Activated CD4-positive, alpha-beta memory T cell treated with anti-CD3 and anti-CD28 coated beads for 36 hours (primary cell): ENCODE data around the gene ZNF672. TPM values are rescaled to one million over a fixed set of nuclear protein-coding genes. Genes with fewer than 3 reads are reported as not detected.

ENCODE experiments used
- CTCF ChIA-PET: fragments of 350-600 bp; sonication (Branson Sonifier 250); formaldehyde crosslinking; loops from one replicate; lab custom pipeline; 2021; ENCODE audit warnings: antibody characterized with exemption, inconsistent platforms; lab: Charles Lee
- POLR2A ChIA-PET: fragments of 350-600 bp; sonication (Branson Sonifier 250); formaldehyde crosslinking; loops from one replicate; lab custom pipeline; 2021; ENCODE audit warnings: antibody characterized with exemption; lab: Charles Lee
- DNase-seq: peaks from one replicate; pipeline ENCODE4 v3.0.0-alpha.2; 2020
- H3K27ac Mint-ChIP-seq: one replicate; pipeline ENCODE4 v1.8.0; 2021; ENCODE audit warnings: mixed read lengths
- H3K27me3 Mint-ChIP-seq: one replicate; pipeline ENCODE4 v1.8.0; 2021; ENCODE audit warnings: mixed read lengths
- H3K36me3 Mint-ChIP-seq: one replicate; pipeline ENCODE4 v1.8.0; 2021; ENCODE audit warnings: mixed read lengths
- H3K4me1 Mint-ChIP-seq: one replicate; pipeline ENCODE4 v1.8.0; 2021; ENCODE audit warnings: low read depth, mixed read lengths
- H3K4me3 Mint-ChIP-seq: one replicate; pipeline ENCODE4 v1.8.0; 2021; ENCODE audit warnings: mild to moderate bottlenecking, mixed read lengths
- H3K9me3 Mint-ChIP-seq: one replicate; pipeline ENCODE4 v1.8.0; 2021; ENCODE audit warnings: mixed read lengths
- intact Hi-C: fragments of 100-400 bp; cut with micrococcal nuclease; formaldehyde crosslinking; loops from one replicate; pipeline ENCODE4 v1.15.1; 2023
- total RNA-seq, 2 experiments: library from RNA; stranded (reverse); gene quantifications; one replicate each; pipeline ENCODE4 v1.2.3, GENCODE V29; 2021

The ZNF672 gene
- total RNA-seq, 2 experiments from 2014 or later, result 50.3 to 51.4 TPM

GRCh38 chr1:248850124-248850523, 12.1 kb downstream of the ZNF672 start:
- Mint-ChIP-seq H3K27me3 (no peaks in the 10 kb centered on the region), H3K9me3 (no peaks in the 10 kb centered on the region), H3K4me3 (no peak overlapping the region), H3K36me3 (peaks cover 34% of the 10 kb centered on the region), H3K27ac (no peak overlapping the region), H3K4me1 (no peaks in the 10 kb centered on the region)
- ChIA-PET POLR2A (interaction anchor here (0.6 kb wide), 1 partner anchor 28 kb away, joined by 3 read pairs; no protein-coding TSS in a partner anchor), CTCF (no interaction called here)
- no peak for DNase-seq
- intact Hi-C loops, result no loop called here

DNA sequence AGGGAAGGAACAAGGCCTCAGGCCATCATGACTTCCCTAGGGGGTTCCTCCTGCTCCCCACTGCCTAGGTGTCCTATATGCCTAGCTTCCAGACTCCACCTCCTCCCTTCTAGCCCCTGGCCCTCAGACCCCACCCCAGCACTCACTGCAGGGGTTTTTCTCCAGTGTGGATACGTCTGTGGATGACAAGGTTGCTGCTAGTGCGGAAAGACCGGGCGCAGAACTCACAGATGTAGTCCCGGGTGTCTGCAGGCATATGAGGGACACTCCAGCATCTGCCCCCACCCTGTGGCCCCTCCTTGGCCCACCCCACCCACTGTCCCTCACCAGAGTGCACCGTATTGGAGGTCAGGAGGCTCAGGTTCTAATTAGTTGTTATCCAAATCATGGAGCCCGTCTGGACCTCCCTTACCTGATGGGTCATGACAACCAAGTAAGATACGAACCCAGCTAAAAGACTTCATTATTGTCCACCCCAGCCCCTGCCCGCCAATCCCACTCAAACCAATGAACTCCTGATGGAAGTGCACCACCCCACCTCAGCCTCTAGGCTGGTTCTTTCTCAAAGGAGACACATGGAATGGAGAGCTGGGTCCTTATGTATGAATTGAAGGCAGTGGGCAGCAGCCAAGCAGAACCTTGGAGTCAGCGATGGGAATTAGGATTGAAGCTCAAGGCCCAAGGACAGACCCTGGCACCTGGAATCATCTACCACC, 12.7 kb downstream of the ZNF672 start:
- no peak overlapping the region for H3K4me3 Mint-ChIP-seq
- no peaks in the 10 kb centered on the region for H3K27me3 Mint-ChIP-seq
- no peak for DNase-seq
- no peaks in the 10 kb centered on the region for H3K9me3 Mint-ChIP-seq
- no peak overlapping the region for H3K27ac Mint-ChIP-seq
- peaks cover 34% of the 10 kb centered on the region for H3K36me3 Mint-ChIP-seq
- ChIA-PET POLR2A (interaction anchor here (0.7 kb wide), 1 partner anchor 13 kb away, joined by 4 read pairs; the partner anchor contains the start of gene ZNF672), CTCF (interaction anchor here (1.2 kb wide), 1 partner anchor 8 kb away, joined by 3 read pairs; no protein-coding TSS in a partner anchor)
- intact Hi-C loops, result no loop called here
- H3K4me1 Mint-ChIP-seq, result peaks cover 2% of the 10 kb centered on the region

DNA sequence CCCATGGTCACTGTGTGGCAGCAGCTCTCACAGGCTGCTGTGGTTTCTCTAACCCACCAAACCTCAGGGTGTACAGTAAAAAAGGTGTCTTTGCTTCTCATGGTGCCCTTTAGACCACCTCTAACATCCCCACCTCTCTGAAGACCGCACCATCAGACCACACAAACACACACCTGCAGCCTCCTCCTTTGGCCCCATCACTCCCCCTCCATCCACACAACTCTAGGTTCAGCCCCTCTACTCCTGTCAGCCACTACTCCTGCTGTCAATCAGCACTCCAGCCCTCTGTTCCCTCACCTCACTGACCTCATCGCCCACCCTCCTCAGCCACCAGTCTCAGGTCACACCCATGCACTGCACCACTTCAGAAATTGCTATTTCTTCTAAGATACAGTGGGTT, 13.4 kb downstream of the ZNF672 start:
- H3K4me1 Mint-ChIP-seq, result peaks cover 9% of the 10 kb centered on the region
- no peak overlapping the region for H3K4me3 Mint-ChIP-seq
- H3K9me3 Mint-ChIP-seq, result no peaks in the 10 kb centered on the region
- POLR2A ChIA-PET, result no interaction called here
- CTCF ChIA-PET, result interaction anchor here (1.2 kb wide), 1 partner anchor 9 kb away, joined by 3 read pairs; no protein-coding TSS in a partner anchor
- peaks cover 35% of the 10 kb centered on the region for H3K36me3 Mint-ChIP-seq
- no peak for DNase-seq
- H3K27ac Mint-ChIP-seq, result no peak overlapping the region
- no peaks in the 10 kb centered on the region for H3K27me3 Mint-ChIP-seq
- intact Hi-C loops, result no loop called here

- Mint-ChIP-seq H3K9me3 (no peaks in the 10 kb centered on the region), H3K27ac (no peak overlapping the region), H3K27me3 (no peaks in the 10 kb centered on the region), H3K4me3 (no peak overlapping the region), H3K4me1 (peaks cover 20% of the 10 kb centered on the region), H3K36me3 (peaks cover 31% of the 10 kb centered on the region)
- no peak for DNase-seq
- ChIA-PET POLR2A (interaction anchor here (1.0 kb wide), 1 partner anchor 11 kb away, joined by 3 read pairs; no protein-coding TSS in a partner anchor), CTCF (no interaction called here)
- intact Hi-C loops, result no loop called here
Observed at GRCh38 chr1:248852481-248853405, 14.7 kb downstream of the ZNF672 start.

- intact Hi-C loops, result no loop called here
- peak overlapping the region; percentile 40 for H3K27ac Mint-ChIP-seq
- DNase-seq, result no peak
- H3K4me3 Mint-ChIP-seq, result no peak overlapping the region
- CTCF ChIA-PET, result no interaction called here
- POLR2A ChIA-PET, result interaction anchor here (1.0 kb wide), 1 partner anchor 12 kb away, joined by 3 read pairs; no protein-coding TSS in a partner anchor
- no peaks in the 10 kb centered on the region for H3K27me3 Mint-ChIP-seq
- H3K9me3 Mint-ChIP-seq, result no peaks in the 10 kb centered on the region
- peaks cover 20% of the 10 kb centered on the region for H3K4me1 Mint-ChIP-seq
- H3K36me3 Mint-ChIP-seq, result peaks cover 26% of the 10 kb centered on the region
Observed at GRCh38 chr1:248853663-248854375, 15.8 kb downstream of the ZNF672 start.

DNA sequence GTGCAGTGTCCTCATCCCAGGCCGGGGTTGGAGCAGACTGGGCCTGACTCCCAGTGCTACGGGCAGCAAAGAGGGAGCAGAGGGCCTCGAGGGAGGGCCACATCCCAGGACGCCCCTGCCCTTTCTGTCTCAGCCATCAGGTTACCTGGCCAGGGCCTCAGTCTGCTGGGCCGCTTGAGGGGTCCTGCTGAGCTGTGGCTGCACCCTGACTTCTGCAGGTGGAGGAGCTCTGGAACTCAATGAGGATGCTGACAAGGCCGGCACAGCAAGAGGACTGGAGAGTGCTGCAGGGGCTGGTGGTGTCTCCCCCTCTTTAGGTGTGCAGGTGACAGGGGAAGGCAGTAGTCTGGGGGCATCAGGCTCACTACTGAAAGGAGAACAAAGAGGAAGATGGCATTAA, 17.6 kb downstream of the ZNF672 start:
- Mint-ChIP-seq H3K27ac (no peak overlapping the region), H3K36me3 (peaks cover 22% of the 10 kb centered on the region), H3K4me3 (no peak overlapping the region), H3K4me1 (peaks cover 30% of the 10 kb centered on the region), H3K9me3 (no peaks in the 10 kb centered on the region), H3K27me3 (no peaks in the 10 kb centered on the region)
- ChIA-PET CTCF (no interaction called here), POLR2A (no interaction called here)
- intact Hi-C loops, result no loop called here
- DNase-seq, result no peak

DNA sequence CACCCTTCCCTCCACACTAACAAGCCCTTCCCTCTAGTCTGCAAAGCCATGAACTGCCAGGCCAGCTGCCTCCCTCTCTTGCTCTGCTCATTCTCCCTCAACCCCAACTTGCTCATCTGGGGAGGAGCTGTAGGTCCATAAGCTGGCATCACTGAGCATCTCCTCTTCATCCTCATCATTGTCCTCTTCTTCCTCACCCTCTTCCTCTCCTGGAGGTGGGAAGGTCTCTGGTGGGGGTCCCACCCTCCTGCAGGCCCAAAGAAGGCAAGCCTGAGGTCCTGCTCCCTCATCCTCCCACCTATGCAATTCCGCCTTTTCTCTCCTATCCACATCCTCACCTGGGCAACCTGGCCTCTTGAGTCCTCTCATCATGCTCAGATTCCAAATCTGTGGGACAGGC, 18.2 kb downstream of the ZNF672 start:
- POLR2A ChIA-PET, result no interaction called here
- H3K9me3 Mint-ChIP-seq, result no peaks in the 10 kb centered on the region

GRCh38 chr1:248857201-248857600, 19.2 kb downstream of the ZNF672 start:
- H3K27me3 Mint-ChIP-seq, result no peaks in the 10 kb centered on the region

More for the DNA sequence above, 18.2 kb downstream of the ZNF672 start:
- Mint-ChIP-seq H3K27me3 (no peaks in the 10 kb centered on the region), H3K4me3 (no peak overlapping the region), H3K4me1 (peaks cover 30% of the 10 kb centered on the region), H3K27ac (peak overlapping the region; percentile 30), H3K36me3 (peaks cover 22% of the 10 kb centered on the region)
- CTCF ChIA-PET, result no interaction called here
- no peak for DNase-seq
- intact Hi-C loops, result no loop called here

DNA sequence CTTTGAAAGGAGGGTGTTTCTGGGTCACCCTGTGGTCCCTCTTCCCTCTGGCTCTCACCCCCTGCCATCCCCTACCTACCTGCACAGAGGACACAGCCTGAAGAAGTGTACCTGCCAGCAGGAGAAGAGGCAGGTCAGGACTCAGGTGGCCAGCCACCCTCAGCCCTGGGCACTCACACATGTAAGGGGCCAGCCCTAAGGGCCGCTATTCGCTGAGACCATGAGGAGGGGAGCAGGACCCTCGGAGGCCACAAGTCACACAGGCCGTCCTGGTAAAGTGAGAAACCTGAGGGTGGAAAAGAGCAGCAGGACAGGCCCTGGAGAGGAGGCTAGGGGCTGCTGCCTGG, 19.7 kb downstream of the ZNF672 start:
- peaks cover 22% of the 10 kb centered on the region for H3K36me3 Mint-ChIP-seq
- ChIA-PET POLR2A (interaction anchor here (1.3 to 2.9 kb wide), 3 partner anchors 13 to 32 kb away, joined by 3 to 47 read pairs (median 25); partner anchors contain the start of genes SH3BP5L and ZNF672), CTCF (interaction anchor here (0.7 to 3.2 kb wide), 8 partner anchors 16 to 68 kb away, joined by 3 to 29 read pairs (median 12); partner anchors contain the start of genes PGBD2, SH3BP5L and ZNF672)
- DNase-seq, result no peak
- intact Hi-C loops, result loop anchor here (1.0 kb wide), 2 partner anchors 19 to 49 kb away; partner anchors contain the start of genes PGBD2 and ZNF672
- no peaks in the 10 kb centered on the region for H3K27me3 Mint-ChIP-seq
- peaks cover 42% of the 10 kb centered on the region for H3K4me1 Mint-ChIP-seq
- peak overlapping the region; percentile 92 for H3K27ac Mint-ChIP-seq
- H3K9me3 Mint-ChIP-seq, result no peaks in the 10 kb centered on the region
- peak overlapping the region; percentile 91 for H3K4me3 Mint-ChIP-seq

More at GRCh38 chr1:248857201-248857600, 19.2 kb downstream of the ZNF672 start:
- Mint-ChIP-seq H3K36me3 (peaks cover 22% of the 10 kb centered on the region), H3K4me1 (peaks cover 37% of the 10 kb centered on the region), H3K27ac (peak overlapping the region; percentile 92), H3K4me3 (peak overlapping the region; percentile 91), H3K9me3 (no peaks in the 10 kb centered on the region)
- ChIA-PET CTCF (interaction anchor here (2.8 kb wide), 1 partner anchor 19 kb away, joined by 29 read pairs; the partner anchor contains the start of gene ZNF672), POLR2A (no interaction called here)
- intact Hi-C loops, result no loop called here
- DNase-seq, result no peak

- Mint-ChIP-seq H3K36me3 (peaks cover 22% of the 10 kb centered on the region), H3K9me3 (no peaks in the 10 kb centered on the region), H3K27ac (peak overlapping the region; percentile 92), H3K4me3 (peak overlapping the region; percentile 91), H3K27me3 (no peaks in the 10 kb centered on the region), H3K4me1 (peaks cover 44% of the 10 kb centered on the region)
- ChIA-PET CTCF (interaction anchor here (0.6 to 3.2 kb wide), 13 partner anchors 11 to 1997 kb away, joined by 3 to 29 read pairs (median 5); partner anchors contain the start of genes PGBD2, SH3BP5L and ZNF672), POLR2A (interaction anchor here (0.7 to 2.9 kb wide), 6 partner anchors 13 to 48 kb away, joined by 3 to 47 read pairs (median 8); partner anchors contain the start of genes PGBD2, SH3BP5L and ZNF672)
- DNase-seq, result peak; percentile 59
- intact Hi-C loops, result loop anchor here (1.0 kb wide), 2 partner anchors 20 to 48 kb away; partner anchors contain the start of genes PGBD2 and ZNF672
Observed at GRCh38 chr1:248858096-248858890, 20.3 kb downstream of the ZNF672 start.
